Heart left ventricle (tissue), 16 donors: ENCODE results near the gene PDCD1LG2. TPM values are rescaled to one million over a fixed set of nuclear protein-coding genes. Genes with fewer than 3 reads are reported as not detected.

ENCODE experiments used
- ATAC-seq, 4 donors: fragments of 200-7000 bp; cut with Tn5 transposase; one replicate each; pipeline ENCODE4 v1.9.1; 2020 to 2022; ENCODE audit warnings: moderate library complexity in 4 of 4, mild to moderate bottlenecking in 3 of 4, moderate number of reproducible peaks in 1 of 4
- DNase-seq, 5 donors: peaks; one replicate each; pipeline ENCODE4 v3.0.0-alpha.2; 2020
- H3K27ac ChIP-seq, 12 donors: fragments of 200-600 bp; sonication (generic) in 4 of 12; one replicate each; pipeline versions ENCODE4 v1.5.0 to v1.8.0; 2016 to 2022; ENCODE audit warnings: mild to moderate bottlenecking in 2 of 12
- H3K27me3 ChIP-seq, 9 donors: fragments of 200-600 bp; sonication (generic) in 2 of 9; one replicate each; pipeline versions ENCODE4 v1.5.1 to v1.8.0; 2016 to 2022; ENCODE audit warnings: mild to moderate bottlenecking in 3 of 9
- H3K36me3 ChIP-seq, 9 donors: fragments of 200-600 bp; sonication (generic) in 2 of 9; one replicate each; pipeline versions ENCODE4 v1.5.0 to v1.8.0; 2018 to 2022; ENCODE audit warnings: mild to moderate bottlenecking in 2 of 9
- H3K4me1 ChIP-seq, 12 donors: fragments of 200-600 bp; sonication (generic) in 4 of 12; one replicate each; pipeline versions ENCODE4 v1.5.0 to v1.8.0; 2016 to 2022; ENCODE audit warnings: mild to moderate bottlenecking in 3 of 12
- H3K4me3 ChIP-seq, 12 donors: fragments of 200-600 bp; sonication (generic) in 4 of 12; one replicate each; pipeline versions ENCODE4 v1.5.0 to v1.8.0; 2017 to 2022; ENCODE audit warnings: mild to moderate bottlenecking in 9 of 12, moderate library complexity in 4 of 12
- H3K9me3 ChIP-seq, 12 donors: fragments of 200-600 bp; sonication (generic) in 4 of 12; one replicate each; pipeline versions ENCODE4 v1.5.0 to v1.8.0; 2016 to 2022; ENCODE audit warnings: mild to moderate bottlenecking in 1 of 12
- CTCF ChIP-seq, 12 donors: fragments of 200-600 bp; sonication (generic) in 4 of 12; IDR thresholded peaks; one replicate each; pipeline versions ENCODE4 v1.5.0 to v1.8.0; 2018 to 2022; ENCODE audit warnings: antibody characterized with exemption in 12 of 12, mild to moderate bottlenecking in 5 of 12
- POLR2A ChIP-seq, 2 donors: fragments of 450-650 bp; IDR thresholded peaks; one replicate each; pipeline ENCODE4 v1.6.1; 2017; ENCODE audit warnings: antibody characterized with exemption in 2 of 2, mild to moderate bottlenecking in 2 of 2, moderate library complexity in 2 of 2
- WGBS, 4 donors: extraction: QIAGEN DNeasy Blood & Tissue Kit in 2 of 4; methylation state at CpG; one replicate each; pipeline versions ENCODE4 v1.1.5 to v1.1.7; 2013 to 2018; 5-methylcytosine and 5-hydroxymethylcytosine counted together
- intact Hi-C, 10 donors: fragments of 100-400 bp; cut with DNase I; formaldehyde crosslinking; loops; one replicate each; pipeline versions ENCODE4 v1.11.1 to v1.14.2; 2022
- polyA plus RNA-seq, 2 donors: library from polyadenylated mRNA; stranded (reverse); fragments of 200-250 nt; gene quantifications; one replicate each; pipeline ENCODE4 v1.2.3, GENCODE V29; 2013
- total RNA-seq, 9 donors: library from RNA; depleted of rRNA in 2 of 9; stranded (reverse); fragments of >200 nt in 2 of 9; fragmentation: NEBNext Ultra II Directional in 3 of 9; extraction: Animal tissue kit (Norgen Biotek cat#: 25700) in 3 of 9; gene quantifications; one replicate each; pipeline versions ENCODE4 v1.1.0 to v1.2.4, GENCODE V29; 2016 to 2023
- donor health status: ischemic (EF 13 %, LVEDD 7.1; RV severe dilation, severe dysfunction).
- donor health status: healthy with polysubstance abuse.
- donor health status: DM: no; HTN: yes; CAD: no.
- donor health status: DM: no; HTN: no; CAD: no.
- donor health status: ischemic (EF 25% LVEDD 6.9; RV normal size, moderate dysfunction).
- donor health status: ischemic (EF 25% LVEDD 5.7; RV mildly dilated, moderate dysfunction).
- donor health status: healthy.
- donor health status: DM: yes; HTN: yes; CAD: no.
- donor health status: ischemic (EF 35%, LVEDD 5.7; RV mildly dilated, moderate dysfunction).
- donor health status: nonischemic (EF 11% LVEDD 7.7; RV severe dilation, severe dysfunction).
- donor health status: DM: yes; HTN: yes; CAD: no.
- donor health status: PGD.
- donor health status: ischemic (EF 29% LVEDD 5.4; RV normal size, mild dysfunction).
- donor health status: nonischemic (EF 23%, LVEDD 6.1; RV moderate dilation, normal function).

PDCD1LG2 gene
- total and polyA plus RNA-seq, 11 donors = 0.53 to 10.5 (median 1.1) TPM

- peak overlapping the region in 1 of 12 donors; percentile 63 for H3K27ac ChIP-seq
- no peak for TF ChIP-seq CTCF (IDR thresholded peaks at IDR 0.05)
- no peak overlapping the region for H3K4me3 ChIP-seq
- H3K27me3 ChIP-seq = no peaks in the 10 kb centered on the region
- intact Hi-C loops = no loop called here
- no peak for DNase-seq
- ATAC-seq = peak in 1 of 4 donors; percentile 34
- H3K9me3 ChIP-seq = no peaks in the 10 kb centered on the region
- H3K36me3 ChIP-seq = peaks cover 0 to 7% (median 0%) of the 10 kb centered on the region in 9 donors
- peaks cover 0 to 40% (median 9%) of the 10 kb centered on the region in 12 donors for H3K4me1 ChIP-seq
Measured at GRCh38 chr9:5617749-5618148, 107.4 kb downstream of the PDCD1LG2 start.

GRCh38 chr9:5620494-5620893, 110.2 kb downstream of the PDCD1LG2 start:
- ATAC-seq (no peak), DNase-seq (no peak)
- Histone ChIP-seq H3K4me1 (peaks cover 0 to 60% (median 10%) of the 10 kb centered on the region in 12 donors), H3K27me3 (no peaks in the 10 kb centered on the region), H3K9me3 (no peaks in the 10 kb centered on the region), H3K27ac (no peak overlapping the region), H3K4me3 (no peak overlapping the region), H3K36me3 (peaks cover 0 to 7% (median 0%) of the 10 kb centered on the region in 9 donors)
- TF ChIP-seq CTCF (IDR thresholded peaks at IDR 0.05) (no peak), POLR2A (IDR thresholded peaks at IDR 0.05) (no peak)
- 90 to 96% (median 92%) methylated on average over 2 of the region's 2 CpGs for WGBS, 4 donors
- intact Hi-C loops = no loop called here

Other genes with a start within 250 kb of the PDCD1LG2 start
- gene RLN2, start 205.8 kb upstream of the PDCD1LG2 start, total RNA-seq = 1 to 10 TPM in 1 of 9 donors, under 1 TPM in 2, not detected in 6; 0.45 to 1.7 (median 0.56) TPM
- gene RLN2, start 205.8 kb upstream of the PDCD1LG2 start, polyA plus RNA-seq = under 1 TPM in 1 of 2 donors, not detected in 1; 0.50 TPM
- under 1 TPM in 2 of 9 donors, not detected in 7; 0.28 to 0.40 TPM for gene RLN1, start 170.7 kb upstream of the PDCD1LG2 start, total RNA-seq
- gene RLN1, start 170.7 kb upstream of the PDCD1LG2 start, polyA plus RNA-seq = under 1 TPM in 1 of 2 donors, not detected in 1; 0.18 TPM
- 10 to 100 TPM; 20.8 to 37.2 (median 31.0) TPM for gene PLGRKT, start 72.6 kb upstream of the PDCD1LG2 start, total RNA-seq
- gene PLGRKT, start 72.6 kb upstream of the PDCD1LG2 start, polyA plus RNA-seq = 10 to 100 TPM; 26.1 to 32.7 TPM
- gene CD274, start 60.0 kb upstream of the PDCD1LG2 start, total RNA-seq = 10 to 100 TPM; 11.6 to 54.4 (median 15.7) TPM
- 10 to 100 TPM in 1 of 2 donors, 1 to 10 TPM in 1; 3.5 to 50.1 TPM for gene CD274, start 60.0 kb upstream of the PDCD1LG2 start, polyA plus RNA-seq
- 10 to 100 TPM in 4 of 9 donors, 1 to 10 TPM in 5; 7.0 to 14.4 (median 9.7) TPM for gene RIC1, start 118.6 kb downstream of the PDCD1LG2 start, total RNA-seq
- 1 to 10 TPM; 2.4 to 7.8 TPM for gene RIC1, start 118.6 kb downstream of the PDCD1LG2 start, polyA plus RNA-seq